GM12865 (cell line): ENCODE results near the gene RCAN1.
"Not testable (repeated sequence)": the region's sequence is repeated elsewhere in the genome, so short reads cannot be mapped to it uniquely, and the experiment has no call there.

Experiments
- DNase-seq: peaks from one replicate; pipeline ENCODE4 v3.0.0; 2010; ENCODE audit warnings: low read depth
- H3K4me3 ChIP-seq: 2 replicates; pipeline ENCODE4 v1.5.1; 2011; ENCODE audit warnings: mild to moderate bottlenecking, low read depth, low read length, control low read depth
- TF ChIP-seq, protein P1 (sequence below): IDR thresholded peaks from 2 replicates; pipeline ENCODE4 v1.5.1; 2011; ENCODE audit warnings: low read length, control low read depth, low read depth, inconsistent platforms; ENCODE audit not compliant: insufficient read depth; ENCODE audit errors: missing control alignments

RCAN1 gene

DNA sequence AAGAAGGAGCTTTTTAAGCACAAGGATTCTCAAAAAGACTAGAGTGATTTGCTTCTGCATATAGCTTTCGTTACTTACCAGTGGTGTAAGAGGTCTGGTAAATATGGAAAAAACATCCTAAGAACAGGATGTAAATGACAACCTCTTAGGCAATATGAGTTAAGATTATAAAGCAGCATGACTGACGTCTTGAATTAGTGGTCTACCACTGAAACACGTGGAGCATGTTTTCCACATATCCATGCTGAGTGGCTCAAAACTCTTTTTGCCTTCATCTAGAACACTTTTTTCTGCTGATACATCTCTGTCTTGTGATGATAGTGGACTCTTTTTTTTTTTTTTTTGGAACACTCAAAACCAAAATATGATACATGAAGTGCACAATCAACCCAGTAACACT is 44.6 kb downstream of the RCAN1 start:
- TF ChIP-seq, protein P1, sequence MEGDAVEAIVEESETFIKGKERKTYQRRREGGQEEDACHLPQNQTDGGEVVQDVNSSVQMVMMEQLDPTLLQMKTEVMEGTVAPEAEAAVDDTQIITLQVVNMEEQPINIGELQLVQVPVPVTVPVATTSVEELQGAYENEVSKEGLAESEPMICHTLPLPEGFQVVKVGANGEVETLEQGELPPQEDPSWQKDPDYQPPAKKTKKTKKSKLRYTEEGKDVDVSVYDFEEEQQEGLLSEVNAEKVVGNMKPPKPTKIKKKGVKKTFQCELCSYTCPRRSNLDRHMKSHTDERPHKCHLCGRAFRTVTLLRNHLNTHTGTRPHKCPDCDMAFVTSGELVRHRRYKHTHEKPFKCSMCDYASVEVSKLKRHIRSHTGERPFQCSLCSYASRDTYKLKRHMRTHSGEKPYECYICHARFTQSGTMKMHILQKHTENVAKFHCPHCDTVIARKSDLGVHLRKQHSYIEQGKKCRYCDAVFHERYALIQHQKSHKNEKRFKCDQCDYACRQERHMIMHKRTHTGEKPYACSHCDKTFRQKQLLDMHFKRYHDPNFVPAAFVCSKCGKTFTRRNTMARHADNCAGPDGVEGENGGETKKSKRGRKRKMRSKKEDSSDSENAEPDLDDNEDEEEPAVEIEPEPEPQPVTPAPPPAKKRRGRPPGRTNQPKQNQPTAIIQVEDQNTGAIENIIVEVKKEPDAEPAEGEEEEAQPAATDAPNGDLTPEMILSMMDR: no peak
- no peak for DNase-seq
- H3K4me3 ChIP-seq: no peak overlapping the region

DNA sequence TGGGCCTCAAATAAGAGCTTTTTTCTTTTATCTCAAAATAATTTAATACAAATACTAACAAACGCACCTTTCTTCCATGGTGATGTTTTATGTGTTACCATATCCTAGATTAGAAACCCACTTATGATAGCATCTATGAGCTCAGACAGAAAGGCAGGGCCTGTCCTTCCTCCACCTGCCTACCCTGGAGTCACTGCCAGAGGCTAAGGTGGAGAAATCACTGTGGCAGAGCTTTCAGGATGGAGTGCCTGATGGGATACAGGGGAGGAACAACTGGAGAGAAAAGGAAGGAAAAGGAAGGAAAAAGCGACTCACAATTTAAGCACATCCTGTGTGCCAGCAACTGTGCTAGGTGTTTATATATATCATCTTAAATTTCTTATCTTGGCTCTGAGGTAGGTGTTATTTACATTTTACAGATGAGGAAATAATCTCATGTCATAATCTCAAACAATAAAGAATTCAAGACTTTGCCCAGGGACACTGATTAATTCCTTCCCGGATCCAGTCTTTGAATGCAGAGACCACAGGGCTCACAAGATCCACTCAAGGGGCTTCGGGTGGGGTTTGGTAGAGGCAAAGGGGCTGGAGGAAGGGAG is 45.4 kb downstream of the RCAN1 start:
- H3K4me3 ChIP-seq: no peak overlapping the region
- no peak for DNase-seq
- TF ChIP-seq, protein P1: no peak

DNA sequence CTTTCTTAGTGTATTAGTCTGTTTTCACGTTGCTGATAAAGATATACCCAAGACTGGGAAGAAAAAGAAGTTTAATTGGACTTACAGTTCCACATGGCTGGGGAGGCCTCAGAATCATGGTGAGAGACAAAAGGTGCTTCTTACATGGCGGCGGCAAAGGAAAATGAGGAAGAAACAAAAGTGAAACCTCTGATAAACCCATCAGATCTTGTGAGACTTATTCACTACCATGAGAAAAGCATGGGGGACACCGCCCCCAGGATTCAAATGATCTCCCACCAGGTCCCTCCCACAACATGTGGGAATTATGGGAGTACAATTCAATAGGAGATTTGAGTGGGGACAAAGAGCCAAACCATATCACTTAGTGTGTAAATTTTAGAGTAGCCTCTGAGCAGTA is 46.1 kb downstream of the RCAN1 start:
- DNase-seq, H3K4me3 ChIP-seq: not testable (repeated sequence)

DNA sequence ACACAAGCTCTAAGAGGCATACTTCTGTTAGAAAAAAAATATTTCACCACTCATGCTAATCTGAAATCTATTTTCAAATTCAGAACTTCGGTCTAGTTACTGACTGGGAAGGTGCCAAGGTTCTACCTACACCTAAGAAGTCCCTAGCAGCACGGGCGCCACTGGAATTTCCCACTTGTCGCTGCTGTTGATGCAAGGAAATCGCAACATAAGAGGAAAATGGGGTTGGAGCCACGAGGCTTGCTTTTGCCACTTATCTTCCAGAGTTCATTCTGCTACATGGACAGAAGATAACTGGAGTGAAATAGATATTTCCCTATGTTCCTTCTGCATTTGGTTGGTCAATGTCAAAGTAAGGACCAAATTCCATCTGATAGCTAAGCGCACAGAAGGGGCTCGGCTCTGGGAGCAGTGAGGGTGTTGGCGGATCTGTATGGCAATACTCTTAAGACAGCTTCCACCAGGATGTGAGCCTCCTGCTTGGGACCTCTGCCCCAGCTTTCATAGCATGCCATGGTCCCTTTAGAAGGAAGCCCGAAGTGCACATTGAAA is 47.2 kb downstream of the RCAN1 start:
- DNase-seq: no peak
- TF ChIP-seq, protein P1: no peak
- H3K4me3 ChIP-seq: no peak overlapping the region

DNA sequence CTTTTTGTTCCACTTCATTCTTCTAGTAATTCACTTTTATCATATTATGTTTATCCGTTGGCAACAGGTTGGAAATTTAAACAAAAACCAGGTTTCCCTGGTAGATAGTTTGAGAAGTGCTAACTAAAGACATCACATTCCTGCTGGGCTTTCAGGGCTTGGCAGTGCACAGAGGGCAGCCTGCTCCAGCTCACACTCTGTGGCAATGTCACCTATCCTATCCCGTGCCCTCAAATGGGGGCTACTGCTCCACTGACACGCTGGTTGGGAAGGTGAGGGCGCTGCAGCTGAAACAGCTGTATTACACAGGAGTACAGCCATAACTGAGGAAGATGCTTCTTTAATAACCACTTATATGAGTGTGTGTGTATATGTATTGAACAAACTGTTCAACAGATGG is 49.7 kb downstream of the RCAN1 start:
- no peak overlapping the region for H3K4me3 ChIP-seq
- DNase-seq: no peak
- TF ChIP-seq, protein P1: no peak

DNA sequence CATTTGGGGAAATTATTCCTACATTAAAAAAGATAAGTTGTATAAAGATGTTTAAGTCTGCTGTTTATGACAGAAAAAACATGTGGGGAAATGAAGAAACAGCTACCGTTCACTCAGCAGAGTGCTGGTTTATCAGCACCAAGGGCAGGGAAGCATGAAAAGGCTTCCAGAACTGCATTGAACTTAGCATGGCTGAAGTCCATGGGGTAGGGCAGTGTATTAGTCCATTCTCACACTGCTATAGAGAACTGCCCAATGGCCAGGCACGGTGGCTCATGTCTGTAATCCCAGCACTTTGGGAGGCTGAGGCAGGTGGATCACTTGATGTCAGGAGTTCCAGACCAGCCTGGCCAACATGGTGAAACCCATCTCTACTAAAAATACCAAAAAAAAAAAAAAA is 51.5 kb downstream of the RCAN1 start:
- not testable (repeated sequence) for DNase-seq

DNA sequence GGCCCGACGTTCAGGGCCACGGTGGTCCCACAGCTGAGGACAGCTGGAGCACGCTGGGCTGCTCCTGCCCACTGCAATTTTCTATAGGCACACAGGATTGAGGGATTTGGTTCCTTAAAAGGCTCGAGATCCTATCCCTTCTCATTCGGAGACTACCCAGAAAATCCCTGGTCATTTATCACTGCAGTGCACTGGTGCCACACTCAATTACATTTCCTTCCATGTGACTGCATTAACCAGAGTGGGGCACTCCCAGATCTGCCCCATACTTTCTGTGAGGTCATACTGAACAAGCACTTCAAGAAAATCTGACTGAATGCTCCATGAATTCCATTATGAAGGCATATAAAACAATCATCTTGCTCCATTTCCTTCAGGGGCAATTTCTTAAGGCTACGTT is 53.1 kb downstream of the RCAN1 start:
- no peak for DNase-seq
- no peak overlapping the region for H3K4me3 ChIP-seq
- TF ChIP-seq, protein P1: no peak

More for the DNA sequence above, 51.5 kb downstream of the RCAN1 start:
- not testable (repeated sequence) for H3K4me3 ChIP-seq

DNA sequence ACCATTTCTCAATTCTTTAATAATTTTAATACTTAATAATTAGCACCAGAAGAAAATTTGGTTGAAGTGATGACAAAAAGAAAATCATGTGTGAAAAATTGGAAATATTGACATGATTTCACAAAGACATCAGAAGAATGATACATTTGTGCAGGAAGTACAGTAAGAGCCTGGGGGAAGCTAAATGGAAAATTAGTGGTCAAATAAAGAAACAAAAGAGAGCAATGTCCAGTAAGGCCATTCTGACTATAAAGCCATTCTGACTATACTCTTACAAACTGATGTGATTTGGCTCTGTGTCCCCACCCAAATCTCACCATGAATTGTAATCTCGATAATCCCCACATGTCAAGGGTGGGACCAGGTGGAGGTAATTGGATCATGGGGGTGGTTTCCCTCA is 54.3 kb downstream of the RCAN1 start:
- H3K4me3 ChIP-seq: no peak overlapping the region
- no peak for DNase-seq
- TF ChIP-seq, protein P1: no peak
